ENCODE data around the gene GJA4.

GJA4 gene

GRCh38 chr1:34779962-34780361 lies 12.8 kb upstream of the GJA4 start:
- no peak for DNase-seq
- Histone ChIP-seq H3K4me1 (ENCODE audit: control insufficient read depth, insufficient read depth, low read length, poor library complexity, severe bottlenecking) (peaks cover 12% of the 10 kb centered on the region), H3K9me3 (ENCODE audit: control insufficient read depth, low read length) (no peaks in the 10 kb centered on the region), H3K36me3 (ENCODE audit: control insufficient read depth, insufficient read depth, low read length) (no peaks in the 10 kb centered on the region), H3K27ac (ENCODE audit: insufficient read depth, low read length, poor library complexity, severe bottlenecking) (no peak overlapping the region), H3K27me3 (replicated peaks; ENCODE audit: control insufficient read depth, insufficient read depth, low read length, poor library complexity, severe bottlenecking) (peaks cover 18% of the 10 kb centered on the region), H3K4me3 (ENCODE audit: insufficient read depth, low read depth, low read length, poor library complexity, severe bottlenecking) (no peak overlapping the region)

- DNase-seq, result no peak
- H3K9me3 ChIP-seq (ENCODE audit: control insufficient read depth, low read length), result no peaks in the 10 kb centered on the region
- no peak overlapping the region for H3K27ac ChIP-seq (ENCODE audit: insufficient read depth, low read length, poor library complexity, severe bottlenecking)
- H3K4me3 ChIP-seq (ENCODE audit: insufficient read depth, low read depth, low read length, poor library complexity, severe bottlenecking), result no peak overlapping the region
- peaks cover 18% of the 10 kb centered on the region for H3K27me3 ChIP-seq (replicated peaks; ENCODE audit: control insufficient read depth, insufficient read depth, low read length, poor library complexity, severe bottlenecking)
- peaks cover 12% of the 10 kb centered on the region for H3K4me1 ChIP-seq (ENCODE audit: control insufficient read depth, insufficient read depth, low read length, poor library complexity, severe bottlenecking)
- no peaks in the 10 kb centered on the region for H3K36me3 ChIP-seq (ENCODE audit: control insufficient read depth, insufficient read depth, low read length)
Observed at GRCh38 chr1:34780528-34780927, 12.3 kb upstream of the GJA4 start.

GRCh38 chr1:34781071-34781843 lies 11.5 kb upstream of the GJA4 start, which contains the start of gene GJB3:
GJB3 (plus strand) TSS chr1:34781214; CDS start chr1:34784763, 3,549 bp downstream.
- H3K4me1 ChIP-seq (ENCODE audit: control insufficient read depth, insufficient read depth, low read length, poor library complexity, severe bottlenecking), result peaks cover 12% of the 10 kb centered on the region
- no peak within 1 kb of the TSS for H3K27ac ChIP-seq (ENCODE audit: insufficient read depth, low read length, poor library complexity, severe bottlenecking)
- H3K9me3 ChIP-seq (ENCODE audit: control insufficient read depth, low read length), result no peaks in the 10 kb centered on the region
- H3K27me3 ChIP-seq (replicated peaks; ENCODE audit: control insufficient read depth, insufficient read depth, low read length, poor library complexity, severe bottlenecking), result peaks cover 18% of the 10 kb centered on the region
- H3K36me3 ChIP-seq (ENCODE audit: control insufficient read depth, insufficient read depth, low read length), result no peaks in the 10 kb centered on the region
- peak within 1 kb of the TSS; percentile 29 for H3K4me3 ChIP-seq (ENCODE audit: insufficient read depth, low read depth, low read length, poor library complexity, severe bottlenecking)
- DNase-seq, result no peak

- DNase-seq, result no peak
- Histone ChIP-seq H3K4me1 (ENCODE audit: control insufficient read depth, insufficient read depth, low read length, poor library complexity, severe bottlenecking) (peaks cover 12% of the 10 kb centered on the region), H3K36me3 (ENCODE audit: control insufficient read depth, insufficient read depth, low read length) (no peaks in the 10 kb centered on the region), H3K27ac (ENCODE audit: insufficient read depth, low read length, poor library complexity, severe bottlenecking) (no peak overlapping the region), H3K9me3 (ENCODE audit: control insufficient read depth, low read length) (no peaks in the 10 kb centered on the region), H3K27me3 (replicated peaks; ENCODE audit: control insufficient read depth, insufficient read depth, low read length, poor library complexity, severe bottlenecking) (peaks cover 18% of the 10 kb centered on the region), H3K4me3 (ENCODE audit: insufficient read depth, low read depth, low read length, poor library complexity, severe bottlenecking) (peak overlapping the region; percentile 29)
Observed at GRCh38 chr1:34781844-34782391, 10.9 kb upstream of the GJA4 start.

- no peaks in the 10 kb centered on the region for H3K9me3 ChIP-seq (ENCODE audit: control insufficient read depth, low read length)
- no peak overlapping the region for H3K27ac ChIP-seq (ENCODE audit: insufficient read depth, low read length, poor library complexity, severe bottlenecking)
- H3K36me3 ChIP-seq (ENCODE audit: control insufficient read depth, insufficient read depth, low read length), result no peaks in the 10 kb centered on the region
- peaks cover 18% of the 10 kb centered on the region for H3K27me3 ChIP-seq (replicated peaks; ENCODE audit: control insufficient read depth, insufficient read depth, low read length, poor library complexity, severe bottlenecking)
- DNase-seq, result no peak
- H3K4me3 ChIP-seq (ENCODE audit: insufficient read depth, low read depth, low read length, poor library complexity, severe bottlenecking), result no peak overlapping the region
- H3K4me1 ChIP-seq (ENCODE audit: control insufficient read depth, insufficient read depth, low read length, poor library complexity, severe bottlenecking), result peaks cover 12% of the 10 kb centered on the region
Observed at GRCh38 chr1:34784751-34785221, 8.0 kb upstream of the GJA4 start.

- Histone ChIP-seq H3K4me3 (ENCODE audit: insufficient read depth, low read depth, low read length, poor library complexity, severe bottlenecking) (no peak overlapping the region), H3K9me3 (ENCODE audit: control insufficient read depth, low read length) (no peaks in the 10 kb centered on the region), H3K4me1 (ENCODE audit: control insufficient read depth, insufficient read depth, low read length, poor library complexity, severe bottlenecking) (peaks cover 12% of the 10 kb centered on the region), H3K27ac (ENCODE audit: insufficient read depth, low read length, poor library complexity, severe bottlenecking) (no peak overlapping the region), H3K36me3 (ENCODE audit: control insufficient read depth, insufficient read depth, low read length) (no peaks in the 10 kb centered on the region), H3K27me3 (replicated peaks; ENCODE audit: control insufficient read depth, insufficient read depth, low read length, poor library complexity, severe bottlenecking) (peaks cover 18% of the 10 kb centered on the region)
- DNase-seq, result no peak
Observed at GRCh38 chr1:34785231-34785874, 7.4 kb upstream of the GJA4 start.

GRCh38 chr1:34785875-34786470 lies 6.8 kb upstream of the GJA4 start:
- Histone ChIP-seq H3K36me3 (ENCODE audit: control insufficient read depth, insufficient read depth, low read length) (no peaks in the 10 kb centered on the region), H3K4me3 (ENCODE audit: insufficient read depth, low read depth, low read length, poor library complexity, severe bottlenecking) (no peak overlapping the region), H3K9me3 (ENCODE audit: control insufficient read depth, low read length) (no peaks in the 10 kb centered on the region), H3K27me3 (replicated peaks; ENCODE audit: control insufficient read depth, insufficient read depth, low read length, poor library complexity, severe bottlenecking) (peaks cover 14% of the 10 kb centered on the region), H3K4me1 (ENCODE audit: control insufficient read depth, insufficient read depth, low read length, poor library complexity, severe bottlenecking) (peaks cover 12% of the 10 kb centered on the region), H3K27ac (ENCODE audit: insufficient read depth, low read length, poor library complexity, severe bottlenecking) (no peak overlapping the region)
- DNase-seq, result no peak

- DNase-seq, result peak; percentile 15 to 21 (median 20)
- Histone ChIP-seq H3K36me3 (ENCODE audit: control insufficient read depth, insufficient read depth, low read length) (no peaks in the 10 kb centered on the region), H3K27ac (ENCODE audit: insufficient read depth, low read length, poor library complexity, severe bottlenecking) (no peak overlapping the region), H3K27me3 (replicated peaks; ENCODE audit: control insufficient read depth, insufficient read depth, low read length, poor library complexity, severe bottlenecking) (peaks cover 7% of the 10 kb centered on the region), H3K4me3 (ENCODE audit: insufficient read depth, low read depth, low read length, poor library complexity, severe bottlenecking) (no peak overlapping the region), H3K4me1 (ENCODE audit: control insufficient read depth, insufficient read depth, low read length, poor library complexity, severe bottlenecking) (peaks cover 5% of the 10 kb centered on the region), H3K9me3 (ENCODE audit: control insufficient read depth, low read length) (no peaks in the 10 kb centered on the region)
Observed at GRCh38 chr1:34786521-34787325, 6.1 kb upstream of the GJA4 start.
